Endothelial cell of umbilical vein (primary cell): ENCODE measurements around the gene LHX4. TPM values are rescaled to one million over a fixed set of nuclear protein-coding genes. Genes with fewer than 3 reads are reported as not detected.

ENCODE experiments used
- BruUV-seq: library from RNA; stranded (reverse); fragments of 400-500 nt; replicated peaks from 2 replicates; lab custom pipeline; 2021; lab: Mats Ljungman, UMichigan
- CTCF ChIA-PET: fragments of 300-600, 350-600 bp; sonication (Branson Sonifier 250); formaldehyde crosslinking; loops from one replicate; lab custom pipeline; 2021; ENCODE audit warnings: antibody characterized with exemption, inconsistent platforms; lab: Charles Lee
- POLR2A ChIA-PET: fragments of 300-600, 350-600 bp; sonication (Branson Sonifier 250); formaldehyde crosslinking; loops from one replicate; lab custom pipeline; 2021; ENCODE audit warnings: antibody characterized with exemption, inconsistent platforms; lab: Charles Lee
- DNase-seq: peaks from one replicate; pipeline ENCODE4 v3.0.0-alpha.2; 2011; ENCODE audit warnings: low read depth, low spot score
- FAIRE-seq: peaks from 2 replicates; lab custom pipeline; 2011; peaks lifted over from hg19 to GRCh38; lab: Jason Lieb, UNC
- H2AFZ ChIP-seq: 2 replicates; pipeline ENCODE4 v1.6.0; 2012; ENCODE audit warnings: low read depth, low read length, control low read depth, inconsistent platforms
- H3K27ac ChIP-seq: 2 replicates; pipeline ENCODE4 v1.5.1; 2011; ENCODE audit warnings: low read depth, mild to moderate bottlenecking, control low read depth, low read length, moderate library complexity; ENCODE audit not compliant: insufficient read depth
- H3K27me3 ChIP-seq, 2 experiments: 2 replicates each; pipeline versions ENCODE4 v1.6.0 to v1.6.1; 2011; ENCODE audit warnings: low read length in 2 of 2, mixed read lengths in 1 of 2; ENCODE audit not compliant: control insufficient read depth in 2 of 2, insufficient read depth in 2 of 2
- H3K36me3 ChIP-seq, 2 experiments: 2 replicates in 1 of 2; 3 replicates in 1 of 2; pipeline ENCODE4 v1.5.1; 2011; ENCODE audit warnings: low read length in 2 of 2, mild to moderate bottlenecking in 1 of 2, moderate library complexity in 1 of 2; ENCODE audit not compliant: control insufficient read depth in 2 of 2, insufficient read depth in 2 of 2; ENCODE audit errors: extremely low read depth in 1 of 2
- H3K4me1 ChIP-seq: 3 replicates; pipeline ENCODE4 v1.5.1; 2011; ENCODE audit warnings: mild to moderate bottlenecking, low read length; ENCODE audit not compliant: control insufficient read depth, insufficient read depth; ENCODE audit errors: extremely low read depth
- H3K4me2 ChIP-seq: 2 replicates; pipeline ENCODE4 v1.6.1; 2011; ENCODE audit warnings: low read length, control low read depth, mixed read lengths; ENCODE audit not compliant: insufficient read depth
- H3K4me3 ChIP-seq, 3 experiments: fragments of 200-600 bp in 1 of 3; sonication (generic), shearing (Covaris generic) in 1 of 3; replicated peaks in 1 of 3; 2 replicates each; pipeline ENCODE4 v1.5.1; 2011 to 2016; ENCODE audit warnings: control low read depth in 3 of 3, low read length in 3 of 3, mild to moderate bottlenecking in 2 of 3, inconsistent platforms in 1 of 3, low read depth in 1 of 3, moderate library complexity in 1 of 3; ENCODE audit not compliant: insufficient read depth in 1 of 3
- H3K79me2 ChIP-seq: 2 replicates; pipeline ENCODE4 v1.6.0; 2012; ENCODE audit warnings: low read length, inconsistent platforms; ENCODE audit not compliant: control insufficient read depth, insufficient read depth
- H3K9ac ChIP-seq: replicated peaks from 2 replicates; pipeline ENCODE3; 2011; ENCODE audit warnings: low read length, control low read depth; ENCODE audit not compliant: insufficient read depth; ENCODE audit errors: extremely low read depth
- H3K9me1 ChIP-seq: replicated peaks from 3 replicates; pipeline ENCODE4 v1.6.0; 2011; ENCODE audit warnings: mild to moderate bottlenecking, low read length; ENCODE audit not compliant: control insufficient read depth, insufficient read depth; ENCODE audit errors: extremely low read depth
- H3K9me3 ChIP-seq: replicated peaks from 2 replicates; pipeline ENCODE4 v1.5.1; 2012; ENCODE audit warnings: low read length, inconsistent platforms; ENCODE audit not compliant: control insufficient read depth, insufficient read depth
- H4K20me1 ChIP-seq: replicated peaks from 2 replicates; pipeline ENCODE3; 2011; ENCODE audit warnings: mild to moderate bottlenecking, low read length; ENCODE audit not compliant: control insufficient read depth, insufficient read depth; ENCODE audit errors: extremely low read depth
- CTCF ChIP-seq, 2 donors: IDR thresholded peaks; 1 replicate in 1 of 2; 2 replicates in 1 of 2; pipeline ENCODE4 v1.5.1; 2011; ENCODE audit warnings: low read length in 2 of 2, mild to moderate bottlenecking in 2 of 2, moderate library complexity in 2 of 2, control low read depth in 1 of 2, inconsistent platforms in 1 of 2, low read depth in 1 of 2; ENCODE audit not compliant: insufficient read depth in 1 of 2; ENCODE audit errors: extremely low read depth in 1 of 2
- EZH2 ChIP-seq: IDR thresholded peaks from 2 replicates; pipeline ENCODE4 v1.6.1; 2012; ENCODE audit warnings: borderline replicate concordance, low read depth, mild to moderate bottlenecking, moderate library complexity, low read length, inconsistent platforms; ENCODE audit not compliant: severe bottlenecking
- FOS ChIP-seq: IDR thresholded peaks from 2 replicates; pipeline ENCODE4 v1.6.1; 2011; ENCODE audit warnings: mild to moderate bottlenecking, low read length, moderate library complexity, borderline replicate concordance; ENCODE audit not compliant: insufficient read depth
- GATA2 ChIP-seq: IDR thresholded peaks from 2 replicates; pipeline ENCODE4 v1.7.0; 2011; ENCODE audit warnings: low read depth, mild to moderate bottlenecking, moderate library complexity, mixed read lengths, low read length; ENCODE audit not compliant: insufficient read length, insufficient read depth
- JUN ChIP-seq: IDR thresholded peaks from 2 replicates; pipeline ENCODE4 v1.6.1; 2011; ENCODE audit warnings: borderline replicate concordance, low read depth; ENCODE audit not compliant: insufficient read length, insufficient read depth
- MAX ChIP-seq: IDR thresholded peaks from 2 replicates; pipeline ENCODE4 v1.6.1; 2011; ENCODE audit not compliant: insufficient read depth, insufficient read length
- MYC ChIP-seq: IDR thresholded peaks from one replicate; pipeline ENCODE4 v1.6.1; 2011; ENCODE audit warnings: mild to moderate bottlenecking, low read depth, low read length
- POLR2A ChIP-seq: IDR thresholded peaks from 2 replicates; pipeline ENCODE4 v1.6.1; 2012; ENCODE audit warnings: low read depth, mild to moderate bottlenecking, control low read depth, low read length
- POLR2AphosphoS5 ChIP-seq: IDR thresholded peaks from 2 replicates; pipeline ENCODE4 v1.6.1; 2012; ENCODE audit warnings: low read depth, mild to moderate bottlenecking, control low read depth, low read length, moderate library complexity; ENCODE audit not compliant: insufficient read depth
- dilution Hi-C: fragments of 300-500 bp; cut with MboI; formaldehyde crosslinking; loops from one replicate; pipeline ENCODE4 v1.15.0; 2019; ENCODE audit warnings: low sequenced_read_pairs; ENCODE audit not compliant: extremely low pct_ligation_motif_present
- intact Hi-C: fragments of 100-400 bp; cut with micrococcal nuclease; formaldehyde crosslinking; loops from one replicate; pipeline ENCODE4 v1.10.0; 2022
- polyA plus RNA-seq, 4 experiments: library from polyadenylated mRNA; depleted of rRNA in 3 of 4; stranded (reverse) in 3 of 4; unstranded in 1 of 4; fragments of >200 nt; gene quantifications; 2 replicates each; pipeline versions ENCODE4 v1.2.1 to v1.2.3, GENCODE V29; 2011 to 2012; ENCODE audit warnings: missing spikeins in 1 of 4
- total RNA-seq: library from RNA; stranded (reverse); gene quantifications from 2 replicates; pipeline ENCODE4 v1.2.3, GENCODE V29; 2021

Gene LHX4
- total and polyA plus RNA-seq, 2 donors (not counting 3 experiments of a cell fraction or from before 2014, with no cell fraction given), result not detected

GRCh38 chr1:180288940-180289339, 58.9 kb downstream of the LHX4 start:
- no peaks in the 10 kb centered on the region for H3K9me1 ChIP-seq
- intact Hi-C loops (no loop called here), dilution Hi-C loops (no loop called here)
- TF ChIP-seq JUN (no peak), FOS (no peak), EZH2 (no peak), GATA2 (no peak), MYC (no peak), MAX (no peak), CTCF (IDR thresholded peaks at IDR 0.05; ENCODE audit: extremely low read depth in 1 of 2, insufficient read depth in 1 of 2, low read depth in 1 of 2, low read length in 2 of 2) (no peak), POLR2AphosphoS5 (no peak), POLR2A (no peak)
- no peak overlapping the region for H3K9ac ChIP-seq
- H3K9me3 ChIP-seq, result no peaks in the 10 kb centered on the region
- H3K27me3 ChIP-seq, result no peaks in the 10 kb centered on the region
- H3K4me1 ChIP-seq, result no peaks in the 10 kb centered on the region
- H2AFZ ChIP-seq, result no peak overlapping the region
- DNase-seq (no peak), FAIRE-seq (no peak)
- no peak overlapping the region for H3K4me3 ChIP-seq
- no TSS peak for BruUV-seq
- H3K4me2 ChIP-seq, result no peak overlapping the region
- H4K20me1 ChIP-seq, result no peaks in the 10 kb centered on the region
- no peak overlapping the region for H3K27ac ChIP-seq
- ChIA-PET CTCF (interaction anchor here (0.7 to 1.1 kb wide), 2 partner anchors 10 to 54 kb away, joined by 3 to 5 read pairs; no protein-coding TSS in a partner anchor), POLR2A (no interaction called here)
- H3K79me2 ChIP-seq, result no peaks in the 10 kb centered on the region
- no peaks in the 10 kb centered on the region for H3K36me3 ChIP-seq
